GM19324 (cell line): ENCODE measurements around the gene GNB1L.
"Not testable (repeated sequence)": the region's sequence is repeated elsewhere in the genome, so short reads cannot be mapped to it uniquely, and the experiment has no call there.

Source experiments
- ATAC-seq: cut with Tn5 transposase; IDR thresholded peaks from one replicate; pipeline ENCODE4 v1.9.1; 2021; ENCODE audit warnings: mild to moderate bottlenecking, moderate library complexity; ENCODE audit not compliant: unreplicated experiment, low FRiP score

GNB1L gene

GRCh38 chr22:19800306-19800705, 54.4 kb downstream of the GNB1L start:
- no peak for ATAC-seq

GRCh38 chr22:19799322-19800190, 55.1 kb downstream of the GNB1L start:
- no peak for ATAC-seq

- ATAC-seq, result no peak
Observed at GRCh38 chr22:19798891-19799293, 55.8 kb downstream of the GNB1L start.

GRCh38 chr22:19798003-19798665, 56.5 kb downstream of the GNB1L start:
- no peak for ATAC-seq

GRCh38 chr22:19797086-19798002, 57.3 kb downstream of the GNB1L start:
- no peak for ATAC-seq

GRCh38 chr22:19796160-19796559, 58.5 kb downstream of the GNB1L start:
- ATAC-seq, result no peak

GRCh38 chr22:19795617-19796008, 59.1 kb downstream of the GNB1L start:
- no peak for ATAC-seq

GRCh38 chr22:19793661-19794310, 60.9 kb downstream of the GNB1L start:
- ATAC-seq, result no peak

DNA sequence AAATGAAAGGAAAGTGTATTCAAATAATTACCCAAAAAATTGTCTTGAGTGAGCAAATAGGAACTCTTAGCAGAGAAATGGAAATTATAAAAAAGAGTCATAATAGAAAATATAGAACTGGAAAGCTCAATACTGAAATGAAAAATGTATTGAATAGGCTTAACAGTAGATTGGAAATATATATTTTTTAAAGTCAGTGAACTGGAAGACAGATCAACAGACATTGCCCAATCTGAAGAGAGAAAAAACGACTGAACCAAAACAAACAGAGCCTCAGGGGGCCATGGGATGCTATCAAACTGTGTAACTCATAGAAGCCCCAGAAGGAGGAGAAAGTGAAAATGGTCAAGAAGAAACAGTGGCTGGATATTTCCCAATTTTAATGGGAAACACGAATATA, 61.5 kb downstream of the GNB1L start:
- no peak for ATAC-seq

DNA sequence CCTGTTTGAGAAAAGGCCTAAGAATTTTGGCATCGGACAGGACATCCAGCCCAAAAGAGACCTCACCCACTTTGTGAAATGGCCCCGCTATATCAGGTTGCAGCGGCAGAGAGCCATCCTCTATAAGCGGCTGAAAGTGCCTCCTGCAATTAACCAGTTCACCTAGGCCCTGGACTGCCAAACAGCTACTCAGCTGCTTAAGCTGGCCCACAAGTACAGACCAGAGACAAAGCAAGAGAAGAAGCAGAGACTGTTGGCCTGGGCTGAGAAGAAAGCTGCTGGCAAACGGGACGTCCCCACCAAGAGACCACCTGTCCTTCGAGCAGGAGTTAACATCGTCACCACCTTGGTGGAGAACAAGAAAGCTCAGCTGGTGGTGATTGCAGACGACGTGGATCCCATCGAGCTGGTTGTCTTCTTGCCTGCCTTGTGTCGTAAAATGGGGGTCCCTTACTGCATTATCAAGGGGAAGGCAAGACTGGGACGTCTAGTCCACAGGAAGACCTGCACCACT, 62.2 kb downstream of the GNB1L start:
- not testable (repeated sequence) for ATAC-seq

GRCh38 chr22:19791894-19792293, 62.8 kb downstream of the GNB1L start:
- ATAC-seq, result no peak

- no peak for ATAC-seq
Observed at GRCh38 chr22:19791243-19791642, 63.4 kb downstream of the GNB1L start.

GRCh38 chr22:19789828-19790227, 64.8 kb downstream of the GNB1L start:
- ATAC-seq, result no peak

DNA sequence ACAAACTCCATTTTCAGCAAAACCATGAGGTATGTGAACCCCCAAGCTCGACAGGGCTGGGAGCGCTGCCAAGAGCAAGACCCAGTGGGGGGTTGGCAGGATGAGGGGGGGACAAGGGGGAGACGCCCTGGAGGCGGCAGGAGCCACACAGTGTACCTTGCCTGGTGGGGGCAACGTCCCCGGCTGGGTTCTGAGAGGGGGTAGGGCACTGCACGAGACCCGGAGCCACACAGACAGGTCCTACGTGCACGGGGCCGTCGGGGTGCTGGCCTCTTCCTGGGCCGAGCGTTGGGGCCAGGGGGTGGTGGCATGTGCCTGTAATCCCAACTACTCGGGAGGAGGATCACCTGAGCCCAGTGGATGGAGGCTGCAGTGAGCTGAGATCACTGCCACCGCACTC, 65.3 kb downstream of the GNB1L start:
- ATAC-seq, result no peak

DNA sequence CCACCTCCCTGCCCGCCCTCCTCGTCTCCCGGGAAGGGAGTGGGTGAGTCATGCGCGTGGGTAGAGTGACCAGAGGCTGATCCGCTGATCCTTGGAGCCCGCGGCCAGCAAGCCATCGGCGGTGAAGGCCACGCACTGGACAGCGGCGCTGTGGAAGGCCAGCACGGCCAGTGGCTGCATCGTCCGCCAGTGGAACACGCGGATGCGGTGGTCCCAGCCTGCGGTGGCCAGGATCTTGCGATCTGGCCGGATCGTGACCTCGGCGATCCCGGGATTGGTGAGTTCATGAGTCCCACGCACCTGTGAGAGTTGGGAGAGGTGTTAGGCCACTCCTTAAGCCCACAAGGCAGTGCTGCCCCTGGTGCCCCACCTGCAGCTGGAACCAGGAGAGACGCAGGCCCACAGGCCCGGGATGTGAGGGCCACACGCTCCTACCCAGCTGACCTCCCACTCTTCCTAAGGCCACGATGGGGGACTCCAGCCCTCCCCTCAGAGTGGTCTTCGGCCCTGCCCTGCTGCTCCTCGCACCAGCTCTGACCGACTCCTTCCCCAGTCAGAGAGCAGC, 65.9 kb downstream of the GNB1L start:
- no peak for ATAC-seq

DNA sequence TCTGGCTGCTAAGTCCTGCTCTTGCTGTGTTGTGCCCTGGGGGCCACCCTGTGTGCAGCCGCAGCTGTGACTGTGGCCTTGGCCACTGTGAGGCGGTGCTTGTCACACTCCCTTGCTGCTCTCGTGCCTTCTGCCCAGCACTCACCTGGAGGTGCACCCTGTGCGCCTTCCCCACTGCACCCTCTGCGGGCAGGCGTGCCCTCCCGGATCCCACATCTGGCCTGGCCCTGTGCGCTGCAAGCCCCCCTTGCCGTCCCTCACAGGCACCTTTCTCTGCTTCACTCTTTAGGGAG, 66.9 kb downstream of the GNB1L start:
- ATAC-seq, result no peak

- no peak for ATAC-seq
Observed at GRCh38 chr22:19786959-19787848, 67.5 kb downstream of the GNB1L start.

DNA sequence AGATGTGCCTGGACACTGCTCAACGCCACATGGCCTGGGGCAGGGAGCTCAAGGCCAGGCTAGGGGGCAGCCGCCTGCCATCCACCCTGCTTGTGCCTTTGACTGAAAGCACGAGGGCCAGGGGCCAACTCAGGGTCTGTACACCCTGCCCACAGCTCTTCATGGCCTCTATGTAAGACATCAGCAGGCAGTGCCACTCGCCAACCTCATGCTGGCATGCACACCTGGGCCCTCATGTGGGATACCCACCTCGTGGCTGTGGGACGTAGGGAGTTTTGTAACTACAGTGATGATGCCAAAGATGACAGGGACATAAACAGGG, 68.4 kb downstream of the GNB1L start:
- ATAC-seq, result no peak
